ENCODE data around the gene STK32A. TPM values are rescaled to one million over a fixed set of nuclear protein-coding genes. Genes with fewer than 3 reads are reported as not detected.

STK32A gene
- total RNA-seq, 2 experiments from 2014 or later: not detected

- Histone ChIP-seq H3K36me3 (ENCODE audit: insufficient read depth, low read length) (no peaks in the 10 kb centered on the region), H3K4me1 (ENCODE audit: insufficient read depth, low read length) (no peaks in the 10 kb centered on the region), H3K4me3 (ENCODE audit: low read length) (no peak overlapping the region), H3K9me3 (ENCODE audit: control insufficient read depth in 1 of 2, insufficient read depth in 1 of 2, low read length in 2 of 2) (peaks cover 0 to 4% of the 10 kb centered on the region in 2 experiments), H3K27me3 (ENCODE audit: control insufficient read depth in 1 of 2, insufficient read depth in 2 of 2, low read length in 2 of 2) (no peaks in the 10 kb centered on the region), H3K27ac (ENCODE audit: low read depth in 1 of 2, low read length in 2 of 2) (no peak overlapping the region)
- POLR2A ChIA-PET: no interaction called here
- Mint-ChIP-seq H3K4me1 (ENCODE audit: low read depth) (no peaks in the 10 kb centered on the region), H3K36me3 (ENCODE audit: low read depth) (no peaks in the 10 kb centered on the region), H3K9me3 (peaks cover 3% of the 10 kb centered on the region), H3K27ac (no peak overlapping the region), H3K4me3 (no peak overlapping the region), H3K27me3 (no peaks in the 10 kb centered on the region)
- DNase-seq (no peak), ATAC-seq (ENCODE audit: poor library complexity) (no peak)
- no peak for TF ChIP-seq CTCF (IDR thresholded peaks at IDR 0.05)
- CTCF ChIA-PET: no interaction called here
- intact Hi-C loops (cut with DNase I, micrococcal nuclease): no loop called here
These were observed 69.2 kb downstream of the STK32A start for GRCh38 chr5:147303976-147304375.

- no peak overlapping the region for H3K4me3 ChIP-seq (ENCODE audit: low read length)
- no peak for TF ChIP-seq CTCF (IDR thresholded peaks at IDR 0.05)
- Mint-ChIP-seq H3K27me3 (no peaks in the 10 kb centered on the region), H3K36me3 (ENCODE audit: low read depth) (no peaks in the 10 kb centered on the region), H3K9me3 (peaks cover 3% of the 10 kb centered on the region), H3K4me1 (ENCODE audit: low read depth) (no peaks in the 10 kb centered on the region), H3K4me3 (no peak overlapping the region), H3K27ac (no peak overlapping the region)
- DNase-seq (no peak), ATAC-seq (ENCODE audit: poor library complexity) (no peak)
- intact Hi-C loops (cut with DNase I, micrococcal nuclease): no loop called here
- H3K4me1 ChIP-seq (ENCODE audit: insufficient read depth, low read length): no peaks in the 10 kb centered on the region
- peaks cover 0 to 4% of the 10 kb centered on the region in 2 experiments for H3K9me3 ChIP-seq (ENCODE audit: control insufficient read depth in 1 of 2, insufficient read depth in 1 of 2, low read length in 2 of 2)
- H3K27me3 ChIP-seq (ENCODE audit: control insufficient read depth in 1 of 2, insufficient read depth in 2 of 2, low read length in 2 of 2): no peaks in the 10 kb centered on the region
- ChIA-PET CTCF (no interaction called here), POLR2A (no interaction called here)
- H3K27ac ChIP-seq (ENCODE audit: low read depth in 1 of 2, low read length in 2 of 2): no peak overlapping the region
- no peaks in the 10 kb centered on the region for H3K36me3 ChIP-seq (ENCODE audit: insufficient read depth, low read length)
These were observed 70.3 kb downstream of the STK32A start for GRCh38 chr5:147305147-147305546.

- H3K27me3 ChIP-seq (ENCODE audit: control insufficient read depth in 1 of 2, insufficient read depth in 2 of 2, low read length in 2 of 2): no peaks in the 10 kb centered on the region
- peaks cover 0 to 7% of the 10 kb centered on the region in 2 experiments for H3K9me3 ChIP-seq (ENCODE audit: control insufficient read depth in 1 of 2, insufficient read depth in 1 of 2, low read length in 2 of 2)
- H3K36me3 ChIP-seq (ENCODE audit: insufficient read depth, low read length): no peaks in the 10 kb centered on the region
- ChIA-PET CTCF (no interaction called here), POLR2A (no interaction called here)
- no peak overlapping the region for H3K4me3 Mint-ChIP-seq
- no peak overlapping the region for H3K27ac Mint-ChIP-seq
- no peak for TF ChIP-seq CTCF (IDR thresholded peaks at IDR 0.05)
- DNase-seq (no peak), ATAC-seq (ENCODE audit: poor library complexity) (no peak)
- H3K27ac ChIP-seq (ENCODE audit: low read depth in 1 of 2, low read length in 2 of 2): no peak overlapping the region
- peaks cover 3% of the 10 kb centered on the region for H3K9me3 Mint-ChIP-seq
- H3K4me1 ChIP-seq (ENCODE audit: insufficient read depth, low read length): no peaks in the 10 kb centered on the region
- no peak overlapping the region for H3K4me3 ChIP-seq (ENCODE audit: low read length)
- H3K36me3 Mint-ChIP-seq (ENCODE audit: low read depth): no peaks in the 10 kb centered on the region
- H3K4me1 Mint-ChIP-seq (ENCODE audit: low read depth): no peaks in the 10 kb centered on the region
- H3K27me3 Mint-ChIP-seq: no peaks in the 10 kb centered on the region
- intact Hi-C loops (cut with DNase I, micrococcal nuclease): no loop called here
These were observed 71.5 kb downstream of the STK32A start for GRCh38 chr5:147306351-147306750.

Data from CD4-positive, alpha-beta T cell (primary cell).